Activated CD4-positive, alpha-beta T cell treated with anti-CD3 and anti-CD28 coated beads, Interleukin-2, amount 50 U/mL, for 1 hour (primary cell): Measurements from ENCODE around the gene LIF.

Source experiments
- DNase-seq: peaks from one replicate; pipeline ENCODE4 v3.0.0-alpha.2; 2020

Gene LIF

DNA sequence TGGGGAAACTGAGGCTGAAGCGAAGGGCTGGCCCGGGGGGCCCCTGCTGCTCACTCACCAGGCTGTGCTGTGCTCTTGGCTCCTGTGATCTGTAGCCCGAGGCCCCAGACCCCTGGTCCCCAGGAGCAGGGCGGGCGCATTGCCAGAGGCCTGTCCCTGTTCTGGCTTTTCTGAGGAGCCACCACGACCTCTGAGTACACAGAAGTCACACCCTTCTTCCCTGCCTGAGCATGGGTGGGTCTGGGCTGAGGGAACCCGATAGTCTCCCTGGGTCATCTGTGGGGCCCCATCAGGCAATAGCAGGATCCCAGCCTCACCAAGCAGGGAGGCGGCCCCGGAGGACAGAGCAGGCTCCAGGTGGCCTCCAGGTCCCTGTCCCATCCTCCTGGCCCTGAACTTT, 37.6 kb upstream of the LIF start:
- DNase-seq: no peak

DNA sequence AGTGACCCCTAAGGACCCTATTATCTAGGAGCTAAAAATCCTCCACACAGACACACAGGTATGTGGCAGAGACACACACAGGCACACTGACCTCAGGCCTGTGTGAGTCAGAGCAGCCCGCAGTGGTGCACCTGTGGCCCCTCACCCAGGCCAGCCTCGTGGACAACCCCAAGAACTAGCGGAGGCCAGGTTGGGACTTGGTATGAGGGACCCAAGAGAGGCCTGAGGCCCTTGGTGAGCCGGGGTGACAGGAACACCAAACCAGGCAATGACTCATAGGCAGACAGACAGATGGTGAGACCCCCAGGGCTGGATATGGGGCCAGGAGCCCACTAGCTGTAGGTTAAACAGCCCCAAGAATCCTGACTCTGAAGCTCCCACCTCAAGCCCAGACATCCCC, 36.8 kb upstream of the LIF start:
- DNase-seq: no peak

DNA sequence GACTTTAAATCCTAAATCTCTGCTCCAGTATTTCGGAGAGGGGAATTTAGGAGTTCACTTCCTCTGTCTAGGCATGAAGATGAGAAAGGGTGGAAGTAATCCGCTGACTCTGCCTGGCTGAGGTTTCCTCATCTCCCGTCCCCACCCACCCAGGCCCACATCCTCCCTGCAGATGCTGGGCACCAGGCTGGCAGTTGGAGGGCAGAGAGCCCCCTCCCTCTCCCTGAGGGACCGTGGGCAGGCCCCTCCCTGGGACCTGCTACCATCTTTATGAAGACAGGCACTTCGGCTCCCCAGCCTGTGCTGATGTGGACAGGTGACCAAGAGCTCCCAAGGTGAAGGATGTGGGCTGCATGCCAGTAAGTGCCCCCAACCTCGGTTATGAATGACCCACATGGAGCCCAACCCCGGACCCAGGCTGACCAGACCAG, 36.1 kb upstream of the LIF start:
- DNase-seq: no peak

DNA sequence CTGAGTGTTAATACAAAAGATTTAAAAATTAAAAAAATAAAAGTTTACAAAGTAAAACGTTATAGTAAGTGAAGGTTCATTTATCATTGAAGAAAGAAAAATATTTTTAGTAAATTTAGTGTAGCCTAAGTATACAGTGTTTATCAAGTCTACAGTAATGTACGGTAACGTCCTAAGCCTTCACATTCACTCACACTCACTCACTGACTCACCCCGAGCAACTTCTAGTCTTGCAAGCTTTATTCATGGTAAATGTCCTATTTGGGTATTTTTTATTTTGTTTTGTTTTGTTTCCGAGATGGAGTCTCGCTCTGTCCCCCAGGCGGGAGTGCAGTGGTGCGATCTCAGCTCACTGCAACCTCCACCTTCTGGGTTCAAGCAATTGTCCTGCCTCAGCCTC, 33.9 kb upstream of the LIF start:
- no peak for DNase-seq

DNA sequence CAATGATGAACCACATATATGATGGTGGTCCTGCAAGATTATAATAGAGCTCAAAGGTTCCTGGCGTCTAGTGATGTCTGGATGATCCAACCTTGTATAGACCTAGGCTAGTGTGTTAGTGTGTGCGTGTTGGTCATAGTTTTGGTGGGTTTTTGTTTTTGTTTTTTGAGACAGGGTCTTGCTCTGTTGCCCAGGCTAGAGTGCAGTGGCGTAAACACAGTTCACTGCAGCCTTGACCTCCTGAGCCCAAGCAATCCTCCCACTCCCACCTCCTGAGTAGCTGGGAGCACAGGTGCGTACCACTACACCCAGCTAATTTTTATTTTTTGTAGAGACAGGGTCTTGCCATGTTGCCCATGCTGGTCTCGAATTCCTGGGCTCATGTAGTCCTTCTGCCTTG, 33.4 kb upstream of the LIF start:
- DNase-seq: no peak

DNA sequence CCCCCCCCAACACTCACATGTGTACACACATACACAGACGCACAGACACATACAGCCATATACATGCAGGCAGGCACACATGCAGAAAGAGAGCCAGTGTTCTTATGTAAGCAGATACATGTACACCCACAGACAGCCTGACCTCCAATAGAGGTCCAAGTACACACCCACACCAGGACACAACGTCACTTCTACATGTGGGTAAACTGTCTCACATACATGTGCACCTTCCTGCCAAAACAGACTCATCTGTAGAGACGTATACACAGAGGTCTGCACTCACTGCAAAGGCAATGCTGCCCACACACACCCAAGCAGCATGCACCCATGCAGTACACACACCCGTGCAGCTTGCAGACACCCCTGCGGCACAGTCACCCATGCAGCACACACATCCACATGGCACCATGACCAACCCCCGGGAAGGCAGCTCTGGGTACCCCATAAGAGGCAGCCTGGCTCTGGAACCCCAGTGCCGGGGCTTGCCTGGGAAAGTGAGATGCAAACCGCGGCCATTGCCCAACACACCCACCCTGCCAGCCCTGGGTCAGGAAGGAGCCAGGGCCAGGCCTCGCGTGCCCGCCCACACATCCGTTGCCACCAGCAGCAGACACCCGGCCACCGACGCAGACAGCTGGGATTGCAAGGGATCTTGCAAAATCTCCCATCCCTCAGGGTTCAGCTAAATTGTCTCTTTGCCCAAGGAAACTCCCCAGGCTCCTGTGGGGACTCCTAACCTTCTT, 32.7 kb upstream of the LIF start:
- no peak for DNase-seq

DNA sequence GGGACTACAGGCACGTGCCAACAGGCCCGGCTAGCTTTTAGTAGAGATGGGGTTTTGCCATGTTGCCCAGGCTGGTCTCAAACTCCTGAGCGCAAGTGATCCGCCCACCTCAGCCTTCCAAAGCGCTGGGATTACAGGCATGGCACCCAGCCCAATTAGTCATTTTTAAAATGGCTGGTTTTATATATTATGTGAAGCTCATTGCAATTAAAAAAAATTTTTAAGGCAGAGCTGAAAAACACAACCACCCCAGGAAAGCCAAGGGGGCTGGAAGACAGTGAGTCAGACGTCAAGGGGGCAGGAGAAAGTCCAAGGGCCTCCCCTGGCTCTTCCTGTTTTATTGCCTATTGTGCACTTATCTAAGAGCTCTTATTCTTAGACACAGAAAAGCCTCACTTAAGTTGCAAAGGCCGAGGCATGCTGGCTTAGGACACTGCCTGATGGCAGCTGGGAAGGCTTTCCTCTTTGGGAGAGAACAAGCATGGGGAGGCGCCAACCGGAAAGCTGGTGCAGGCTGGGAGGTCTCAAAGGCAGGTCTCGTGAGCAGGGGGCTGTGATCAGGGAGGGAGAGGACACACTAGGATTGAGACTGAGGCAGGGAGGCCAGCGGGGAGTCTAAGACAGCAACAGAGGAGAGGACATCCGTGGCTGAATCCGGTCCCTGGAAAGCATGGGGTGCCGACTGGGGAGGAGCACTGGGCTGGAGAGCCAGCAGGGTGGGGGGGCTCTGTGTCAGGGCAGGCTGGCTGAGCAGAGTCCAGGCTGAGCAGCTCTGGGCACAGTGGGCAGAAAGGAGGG, 31.2 kb upstream of the LIF start:
- DNase-seq: no peak

DNA sequence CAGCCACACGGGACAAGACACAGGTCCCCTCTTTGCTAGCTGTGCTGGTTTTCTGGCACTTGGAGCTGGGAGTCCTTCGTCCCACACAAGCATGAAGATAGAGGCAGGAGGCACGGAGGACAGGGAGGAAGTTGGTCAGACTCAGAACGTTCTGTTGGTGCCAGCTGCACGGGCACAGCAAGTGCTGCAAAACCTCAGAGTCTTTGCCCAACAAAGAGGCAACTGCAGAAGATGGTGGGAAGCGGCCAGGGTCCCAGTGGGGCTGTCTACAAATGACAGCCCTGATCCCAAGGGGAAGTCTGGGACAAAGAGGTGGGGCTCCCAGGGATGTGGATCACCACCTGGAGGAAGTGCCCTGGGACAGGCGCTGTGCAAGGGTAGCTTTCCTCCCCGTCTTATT, 29.5 kb upstream of the LIF start:
- DNase-seq: no peak

DNA sequence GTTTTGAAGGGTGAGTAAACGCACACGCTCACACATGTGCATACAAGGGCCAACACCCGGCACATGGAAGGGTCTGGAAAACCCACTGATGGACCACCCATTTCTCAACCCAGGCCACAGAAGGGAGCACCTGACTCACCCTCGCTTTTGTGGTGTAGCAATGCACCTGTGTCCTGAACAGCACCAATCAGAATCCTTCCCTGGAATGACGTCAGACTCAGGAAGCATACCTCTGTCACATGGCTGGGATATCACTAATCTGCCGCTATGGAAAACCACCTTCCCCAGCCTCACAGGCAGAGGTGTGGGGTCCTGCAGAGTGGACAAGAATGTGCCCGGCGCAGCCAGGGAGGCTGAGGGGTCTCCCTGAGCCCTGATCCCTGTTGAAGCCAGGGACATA, 29.1 kb upstream of the LIF start:
- no peak for DNase-seq

DNA sequence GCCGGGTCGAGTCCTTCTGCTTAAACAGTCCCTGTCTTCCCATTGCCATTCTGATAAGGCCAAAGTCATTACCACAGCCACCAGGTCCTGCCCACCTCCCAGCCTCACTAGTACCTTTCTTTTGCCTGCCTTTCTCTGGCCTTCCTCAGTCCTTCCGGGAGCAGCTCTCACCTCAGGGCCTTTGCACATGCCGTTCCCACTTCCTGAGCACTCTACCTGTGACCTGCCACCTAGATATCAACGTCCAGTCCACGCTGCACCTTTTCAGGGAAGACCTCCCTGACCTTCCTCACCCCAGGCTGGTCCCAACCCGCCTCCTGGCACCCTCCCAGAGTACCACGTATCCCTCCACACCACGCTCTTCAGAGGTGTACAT, 27.9 kb upstream of the LIF start:
- DNase-seq: no peak

DNA sequence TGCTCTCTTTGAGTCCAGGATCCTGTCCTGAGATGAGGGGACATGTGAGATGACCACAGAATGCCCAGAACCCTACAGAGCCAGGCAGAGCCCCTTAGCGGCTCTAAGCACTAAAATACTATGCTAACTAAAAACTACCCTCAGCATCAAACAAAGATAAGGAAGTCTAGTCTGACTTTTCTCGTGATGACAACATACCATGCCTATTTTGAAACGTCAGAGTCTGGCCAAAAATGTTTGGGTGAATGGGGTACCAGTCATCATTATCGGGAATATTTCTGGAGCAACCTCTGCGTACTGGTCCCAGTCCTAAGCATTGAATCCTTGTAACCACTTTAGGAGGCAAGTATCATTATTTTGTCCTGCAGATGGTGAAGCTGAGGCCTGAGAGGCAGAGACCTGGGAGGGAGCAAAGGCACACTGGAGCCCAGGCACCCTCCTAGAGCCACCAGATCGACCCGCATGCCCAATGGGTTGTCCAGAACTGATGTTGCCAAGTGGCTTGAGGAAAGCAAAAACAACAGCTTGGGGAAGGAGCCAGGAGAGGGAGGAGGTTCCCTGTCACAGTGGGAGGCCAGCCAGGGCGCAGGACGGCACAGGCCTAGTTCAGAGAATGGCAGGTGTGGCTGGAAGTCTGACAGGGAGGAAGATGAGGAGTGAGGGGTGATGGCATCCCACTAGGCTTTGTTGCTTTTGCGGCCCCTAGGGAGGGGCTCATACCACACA, 27.3 kb upstream of the LIF start:
- no peak for DNase-seq

DNA sequence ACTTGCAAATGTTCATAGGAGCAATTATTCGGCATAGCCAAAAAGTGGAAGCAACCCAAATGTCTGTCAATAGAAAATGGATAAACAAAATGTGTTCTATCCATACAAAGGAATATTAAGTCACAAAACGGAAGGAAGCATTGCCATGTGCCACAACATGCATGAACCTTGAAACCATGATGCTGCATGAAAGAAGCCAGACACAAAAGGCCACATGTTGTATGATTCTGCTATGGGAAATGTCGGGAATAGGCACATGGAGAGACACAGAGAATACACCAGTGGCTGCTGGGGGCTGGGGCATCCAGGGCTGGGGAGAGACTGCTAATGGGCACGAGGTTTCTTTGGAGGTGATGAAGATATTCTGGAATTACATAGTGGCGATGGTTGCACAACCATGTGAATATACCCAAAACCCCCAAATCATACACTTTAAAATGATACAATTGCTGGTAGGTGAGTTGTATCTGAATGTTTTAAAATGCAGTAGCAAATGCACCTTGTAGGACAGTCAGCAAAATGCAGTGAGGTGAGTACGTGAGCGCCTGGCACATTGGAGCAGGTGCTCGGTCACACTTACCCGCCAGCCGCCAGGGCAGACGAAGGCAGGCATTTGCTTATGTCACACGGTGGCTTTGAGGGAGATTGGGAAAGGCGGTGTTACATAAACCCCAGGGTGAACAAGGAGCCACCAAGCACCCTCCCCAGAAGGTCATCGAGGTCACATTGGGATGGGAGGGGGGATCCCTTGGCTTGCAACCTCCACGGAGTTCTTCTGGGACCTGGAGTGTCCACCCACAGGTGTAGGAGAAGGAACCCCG, 26.4 kb upstream of the LIF start:
- DNase-seq: no peak

DNA sequence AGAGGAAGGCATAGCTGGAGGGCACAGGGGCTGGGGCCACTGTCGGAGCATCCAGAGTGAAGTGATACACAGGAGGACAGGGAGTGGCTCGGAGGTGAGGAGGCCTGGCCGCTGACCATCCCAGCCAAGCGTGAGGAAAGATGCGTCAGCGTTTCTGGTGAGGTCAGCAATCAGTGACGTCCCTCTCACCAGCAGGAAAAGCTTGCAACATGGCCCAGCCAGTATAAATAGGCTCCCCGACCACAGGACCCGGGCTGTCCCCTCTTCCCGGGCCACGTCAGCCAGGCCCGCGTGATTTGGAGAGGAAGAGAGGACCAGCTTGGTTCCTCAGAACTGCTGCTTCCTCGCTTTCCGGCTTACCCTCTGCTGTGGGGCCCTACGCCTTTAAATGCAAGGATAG, 24.3 kb upstream of the LIF start:
- no peak for DNase-seq

DNA sequence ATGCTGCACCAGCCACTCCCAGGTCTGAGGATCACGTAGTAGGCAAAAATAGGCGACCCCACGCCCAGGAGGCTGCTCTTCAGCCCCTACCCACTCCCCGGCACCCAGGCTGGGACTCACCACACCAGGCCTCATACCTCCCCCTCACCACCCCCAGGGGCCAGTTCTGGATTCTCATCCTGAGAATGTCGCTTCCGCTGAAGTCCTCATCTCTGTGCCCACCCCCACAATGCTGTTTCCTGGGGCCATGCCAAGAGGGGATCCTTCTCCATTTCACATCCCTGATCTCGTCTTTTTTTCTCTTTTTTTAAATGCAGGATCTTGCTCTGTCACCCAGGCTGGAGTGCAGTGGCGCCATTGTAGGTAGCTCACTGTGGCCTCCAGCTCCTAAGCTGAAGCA, 21.8 kb upstream of the LIF start:
- no peak for DNase-seq

DNA sequence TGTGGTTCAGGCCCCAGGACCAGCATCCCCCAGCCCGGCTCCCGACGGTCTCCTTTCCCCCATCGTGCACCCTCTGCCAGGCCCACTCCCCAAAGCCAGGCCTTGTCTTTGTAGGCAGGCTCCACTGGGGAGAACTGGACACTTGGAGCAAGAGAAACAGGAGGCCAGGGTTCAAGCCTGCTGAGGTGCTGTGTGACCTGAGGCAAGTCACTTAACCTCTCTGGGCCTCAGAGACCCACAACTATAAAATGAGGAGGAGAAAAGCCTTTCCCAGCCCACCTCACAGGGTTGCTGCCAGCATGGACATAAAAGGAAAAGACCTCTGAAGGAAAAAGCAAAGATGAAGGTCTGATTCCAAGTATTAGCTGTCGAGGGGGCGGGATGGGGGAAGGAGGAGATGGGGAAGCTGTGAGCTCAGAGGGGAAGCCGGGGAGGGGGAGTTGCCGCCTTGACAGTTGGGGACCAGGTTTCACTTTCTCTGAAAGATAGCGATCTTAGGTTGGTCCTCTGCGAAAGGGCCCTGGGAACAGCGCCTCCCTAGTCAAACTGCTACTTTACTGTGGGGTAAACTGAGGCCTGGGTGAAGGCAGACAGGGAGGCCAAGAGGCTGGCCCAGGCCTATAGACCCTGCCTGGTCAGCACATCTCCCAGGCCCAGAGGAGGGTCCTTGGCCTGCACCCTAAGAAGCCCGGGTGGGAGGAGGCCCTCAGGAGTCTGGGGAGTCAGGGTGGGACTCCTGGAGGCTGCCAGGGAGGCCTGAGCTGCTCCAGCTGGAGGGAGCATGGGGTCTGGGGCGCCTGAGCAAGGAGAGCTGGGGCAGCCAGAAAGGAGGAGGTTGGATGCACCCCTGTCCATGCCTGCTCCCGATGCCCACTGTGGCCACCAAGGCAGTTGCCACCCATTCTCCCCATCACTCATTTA, 21.1 kb upstream of the LIF start:
- DNase-seq: peak; percentile 41

DNA sequence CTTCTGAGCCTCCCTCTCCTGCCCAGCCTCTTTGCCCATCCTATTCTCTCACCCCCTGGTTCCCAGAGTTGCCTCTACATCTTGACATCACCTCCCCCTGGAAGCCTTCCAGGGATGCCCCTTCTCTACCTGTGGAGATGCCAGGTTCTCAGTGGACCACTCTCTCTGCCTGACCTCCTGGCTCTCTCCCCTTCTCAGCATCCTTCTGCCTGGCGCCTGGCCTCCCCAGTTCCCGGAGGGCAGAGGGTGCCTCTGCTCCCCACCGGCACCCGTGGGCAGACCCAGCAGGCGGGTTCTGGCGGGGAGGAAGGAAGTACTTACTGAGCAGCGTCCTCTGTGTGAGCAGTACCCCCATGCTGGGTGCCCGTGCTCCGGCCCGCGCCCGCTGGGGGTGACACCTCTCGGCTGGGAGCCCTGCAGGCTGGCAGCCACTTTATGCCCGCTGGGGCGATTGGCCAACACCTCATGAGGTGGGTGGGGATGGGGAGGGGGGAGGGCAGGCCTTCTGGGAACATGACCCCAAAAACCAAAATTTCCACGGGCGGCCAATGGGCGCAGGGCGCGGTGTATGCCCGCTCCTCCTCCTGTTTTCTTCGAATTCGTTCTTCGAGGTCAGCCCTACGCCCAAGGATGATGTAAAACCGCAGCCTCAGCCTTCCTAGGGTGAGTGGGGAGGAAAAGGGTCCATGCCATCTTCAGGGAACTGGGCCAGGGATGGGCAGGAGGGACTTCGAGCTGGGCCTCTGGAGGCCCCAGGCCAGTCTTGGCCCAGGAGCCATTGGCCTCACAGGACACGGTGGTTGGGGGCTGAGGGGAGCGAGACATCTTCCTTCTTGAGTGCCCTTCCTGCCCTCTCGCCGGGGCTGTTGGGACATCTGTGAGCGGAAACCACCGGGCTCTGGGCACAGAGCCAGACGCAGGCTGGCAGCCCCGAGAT, 20.2 kb upstream of the LIF start, which contains the start of gene OSM:
TSS of gene OSM (minus strand) at position 407 of the 937 bp plus-strand sequence. CDS start at position 355, 52 bp downstream.
- peak; percentile 55 for DNase-seq

DNA sequence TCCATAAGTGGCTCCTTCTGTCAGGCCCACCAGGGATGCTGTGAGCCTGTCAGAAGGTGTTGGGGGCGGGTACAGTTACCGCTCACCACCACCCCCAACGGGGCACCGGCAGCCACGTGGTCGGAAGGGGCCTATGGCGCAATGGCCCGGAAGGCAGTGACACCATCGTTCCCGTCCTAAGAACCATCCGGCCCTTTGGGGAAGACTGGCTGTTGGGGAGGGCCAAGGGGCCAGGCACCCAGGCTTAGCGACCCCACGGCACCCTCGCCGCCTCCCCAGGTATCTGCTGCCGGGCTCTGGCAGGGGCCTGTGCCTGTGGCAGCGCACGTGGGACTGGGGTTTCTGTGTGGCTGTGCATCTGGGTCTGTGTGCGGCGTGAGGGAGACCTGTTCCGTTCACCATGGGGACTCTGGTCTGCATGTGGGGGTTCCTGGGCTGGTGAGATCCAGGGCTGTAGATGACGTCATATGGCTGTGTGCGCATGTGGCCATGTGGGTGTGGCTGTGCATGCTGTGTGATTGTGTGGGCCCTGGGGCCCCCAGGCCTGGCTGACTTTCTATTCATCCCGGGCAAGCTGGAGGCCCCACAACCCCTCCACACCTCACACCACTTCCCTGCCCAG, 19.4 kb upstream of the LIF start:
- DNase-seq: peak; percentile 77

DNA sequence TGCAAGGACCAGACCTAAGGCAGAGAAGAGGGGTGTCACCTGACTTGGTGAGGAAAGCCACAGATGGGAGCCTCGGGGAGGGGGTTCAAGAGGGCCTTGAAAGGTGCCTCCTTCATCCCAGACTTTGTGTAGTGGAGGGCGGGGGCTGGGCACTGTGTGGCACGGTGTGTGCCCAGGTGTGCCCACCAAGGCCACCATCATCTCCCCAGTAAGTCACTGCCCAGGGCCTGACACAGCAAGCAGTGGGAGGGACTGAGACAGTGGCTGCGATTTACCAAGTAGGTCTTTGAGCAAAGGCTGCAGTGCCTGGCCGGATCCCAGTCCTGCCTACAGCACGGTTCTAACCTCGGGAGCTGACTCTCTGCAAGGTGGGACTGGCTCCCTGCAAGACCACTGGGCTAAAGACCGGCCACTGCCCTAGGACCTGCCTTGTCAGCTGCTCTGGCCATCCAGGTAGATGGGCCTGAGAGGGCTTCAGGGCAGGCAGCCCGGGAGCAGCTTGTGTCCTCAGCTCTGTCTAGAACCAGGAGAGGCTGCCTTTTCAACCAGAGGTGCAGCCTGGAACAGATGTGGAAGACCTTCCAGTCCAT, 18.7 kb upstream of the LIF start:
- no peak for DNase-seq

DNA sequence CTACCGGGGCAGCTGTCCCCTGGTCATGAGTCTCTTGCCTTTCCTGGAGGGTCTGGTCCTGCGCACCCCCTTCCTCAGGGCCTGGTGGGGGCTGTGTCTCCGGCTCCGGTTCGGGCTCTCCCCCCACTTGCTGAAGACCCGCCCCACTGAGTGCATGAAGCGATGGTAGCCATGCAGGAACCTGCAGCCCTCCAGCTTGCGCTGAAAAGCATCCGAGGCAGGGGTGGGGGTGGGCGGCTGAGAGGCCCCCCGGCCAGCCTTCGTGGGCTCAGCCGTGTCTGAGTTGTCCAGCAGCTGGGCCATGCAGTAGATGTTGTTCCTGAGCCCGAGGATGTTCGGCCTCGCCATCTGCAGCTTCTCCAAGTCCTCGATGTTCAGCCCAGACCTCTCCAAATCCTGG, 17.3 kb upstream of the LIF start:
- no peak for DNase-seq
